NCI-H345 treated with DMSO at 0.1 percent for 48 hours (cell line): Measurements from ENCODE around the gene NUB1.
A peak's percentile ranks its signal among the peaks of the same experiment; 100 is the strongest.
"Not testable (repeated sequence)": the region's sequence is repeated elsewhere in the genome, so short reads cannot be mapped to it uniquely, and the experiment has no call there.

Source experiments
- DNase-seq: peaks from one replicate; lab custom pipeline; 2025; ENCODE audit not compliant: unreplicated experiment; lab: John Stamatoyannopoulos, UW

NUB1 gene

GRCh38 chr7:151341357-151342101 lies at the start of gene NUB1:
TSS of gene NUB1 (plus strand) at chr7:151341812. CDS start at chr7:151345350, 3,538 bp downstream.
- peak; percentile 40 for DNase-seq

- no peak for DNase-seq
Measured at GRCh38 chr7:151292850-151293249, 48.8 kb upstream of the NUB1 start.

GRCh38 chr7:151296202-151296992 lies 45.2 kb upstream of the NUB1 start:
- DNase-seq, result no peak

- DNase-seq, result no peak
Measured at GRCh38 chr7:151298765-151299164, 42.8 kb upstream of the NUB1 start.

GRCh38 chr7:151299530-151299929 lies 42.1 kb upstream of the NUB1 start:
- no peak for DNase-seq

- no peak for DNase-seq
Measured at GRCh38 chr7:151299940-151300645, 41.5 kb upstream of the NUB1 start.

- DNase-seq, result no peak
Measured at GRCh38 chr7:151301471-151302462, 39.8 kb upstream of the NUB1 start.

GRCh38 chr7:151304251-151304650 lies 37.4 kb upstream of the NUB1 start:
- DNase-seq, result not testable (repeated sequence)

GRCh38 chr7:151304856-151305255 lies 36.8 kb upstream of the NUB1 start:
- no peak for DNase-seq

GRCh38 chr7:151306374-151306773 lies 35.2 kb upstream of the NUB1 start:
- no peak for DNase-seq

GRCh38 chr7:151306860-151307259 lies 34.8 kb upstream of the NUB1 start:
- DNase-seq, result no peak

- DNase-seq, result no peak
Measured at GRCh38 chr7:151307536-151307935, 34.1 kb upstream of the NUB1 start.

GRCh38 chr7:151308256-151308655 lies 33.4 kb upstream of the NUB1 start:
- no peak for DNase-seq

- DNase-seq, result no peak
Measured at GRCh38 chr7:151308791-151309190, 32.8 kb upstream of the NUB1 start.

GRCh38 chr7:151309311-151309710 lies 32.3 kb upstream of the NUB1 start:
- no peak for DNase-seq

GRCh38 chr7:151310578-151310977 lies 31.0 kb upstream of the NUB1 start:
- DNase-seq, result no peak

- no peak for DNase-seq
Measured at GRCh38 chr7:151311294-151311864, 30.2 kb upstream of the NUB1 start.

GRCh38 chr7:151312356-151312755 lies 29.3 kb upstream of the NUB1 start:
- DNase-seq, result no peak

GRCh38 chr7:151312831-151313809 lies 28.5 kb upstream of the NUB1 start:
- no peak for DNase-seq
